Amygdala (tissue), 56 donors: Measurements from ENCODE around the gene TMEM87B.
"Not testable (repeated sequence)": the region's sequence is repeated elsewhere in the genome, so short reads cannot be mapped to it uniquely, and the experiment has no call there.

Experiments
- DNase-seq, 56 donors: peaks; one replicate each; lab custom pipeline; 2025; lab: John Stamatoyannopoulos, UW

TMEM87B gene

GRCh38 chr2:112032224-112032586 is 22.9 kb upstream of the TMEM87B start:
- no peak for DNase-seq

GRCh38 chr2:112032689-112033465 is 22.2 kb upstream of the TMEM87B start:
- DNase-seq = peak in 8 of 56 donors; percentile 11 to 49 (median 14)

GRCh38 chr2:112033600-112033999 is 21.5 kb upstream of the TMEM87B start:
- DNase-seq = no peak

- no peak for DNase-seq
Measured at GRCh38 chr2:112034924-112035323, 20.1 kb upstream of the TMEM87B start.

GRCh38 chr2:112035786-112036185 is 19.3 kb upstream of the TMEM87B start:
- no peak for DNase-seq

- not testable (repeated sequence) for DNase-seq
Measured at GRCh38 chr2:112039556-112039955, 15.5 kb upstream of the TMEM87B start.

- not testable (repeated sequence) for DNase-seq
Measured at GRCh38 chr2:112040066-112040465, 15.0 kb upstream of the TMEM87B start.

- not testable (repeated sequence) for DNase-seq
Measured at GRCh38 chr2:112041460-112041859, 13.6 kb upstream of the TMEM87B start.

GRCh38 chr2:112045446-112046014 is 9.5 kb upstream of the TMEM87B start:
- DNase-seq = no peak

GRCh38 chr2:112046231-112046630 is 8.8 kb upstream of the TMEM87B start:
- DNase-seq = no peak

- DNase-seq = no peak
Measured at GRCh38 chr2:112047537-112048235, 7.4 kb upstream of the TMEM87B start.

GRCh38 chr2:112048236-112048592 is 6.9 kb upstream of the TMEM87B start:
- no peak for DNase-seq

- DNase-seq = peak in 4 of 56 donors; percentile 13 to 61 (median 28)
Measured at GRCh38 chr2:112048887-112049286, 6.2 kb upstream of the TMEM87B start.

GRCh38 chr2:112050316-112050715 is 4.8 kb upstream of the TMEM87B start:
- DNase-seq = no peak

GRCh38 chr2:112053917-112054846 is 887 bp upstream of the TMEM87B start:
- peak; percentile 66 to 100 (median 97) for DNase-seq

- DNase-seq = peak in 31 of 56 donors; percentile 10 to 66 (median 48)
Measured at GRCh38 chr2:112055730-112056625, 909 bp downstream of the TMEM87B start.

- no peak for DNase-seq
Measured at GRCh38 chr2:112056626-112056987, 1.5 kb downstream of the TMEM87B start.

- DNase-seq = no peak
Measured at GRCh38 chr2:112059671-112060070, 4.6 kb downstream of the TMEM87B start.

GRCh38 chr2:112061299-112061698 is 6.2 kb downstream of the TMEM87B start:
- DNase-seq = no peak

- DNase-seq = no peak
Measured at GRCh38 chr2:112061840-112062239, 6.8 kb downstream of the TMEM87B start.
